ENCODE data around the gene C1QTNF8. TPM values are rescaled to one million over a fixed set of nuclear protein-coding genes. Genes with fewer than 3 reads are reported as not detected.

C1QTNF8 gene
- total RNA-seq, 1 experiment from 2014 or later = not detected

- H2BK12ac ChIP-seq (ENCODE audit: insufficient read length, low read depth, low read length) = no peak overlapping the region
- no peak overlapping the region for H3K4ac ChIP-seq (ENCODE audit: low read depth, low read length)
- no peak overlapping the region for H4K91ac ChIP-seq (ENCODE audit: insufficient read length, low read depth, low read length)
- no peak overlapping the region for H2AK5ac ChIP-seq (ENCODE audit: insufficient read length, low read length)
- WGBS (ENCODE audit: extremely low coverage, insufficient read length, low lambda C conversion rate) = no CpG with 5 or more reads among the region's 18 CpGs
- no peak overlapping the region for H3K56ac ChIP-seq (ENCODE audit: insufficient read length, low read depth, low read length)
- no peaks in the 10 kb centered on the region for H3K9me3 ChIP-seq (ENCODE audit: control insufficient read depth, low read depth, low read length)
- no peaks in the 10 kb centered on the region; the same call in 1 of the 2 replicates for H3K27me3 Mint-ChIP-seq (ENCODE audit: low read depth)
- H2AFZ ChIP-seq (ENCODE audit: low read length) = no peak overlapping the region
- H4K8ac ChIP-seq (replicated peaks; ENCODE audit: insufficient read length, low read depth, low read length) = no peak overlapping the region
- H3T11ph ChIP-seq (ENCODE audit: low read length) = no peak overlapping the region
- no peaks in the 10 kb centered on the region for H3K79me2 ChIP-seq (ENCODE audit: insufficient read depth, low read length)
- H2BK120ac ChIP-seq (ENCODE audit: low read depth, low read length, poor library complexity, severe bottlenecking) = no peak overlapping the region
- no peak overlapping the region for H3K4me3 Mint-ChIP-seq
- H3K4me1 ChIP-seq (ENCODE audit: insufficient read depth, low read length) = no peaks in the 10 kb centered on the region
- H3K4me2 ChIP-seq (ENCODE audit: insufficient read depth, insufficient read length, low read length) = no peak overlapping the region
- no peak overlapping the region for H3K27ac ChIP-seq (ENCODE audit: insufficient read length, low read depth, low read length)
- no peaks in the 10 kb centered on the region for H4K20me1 ChIP-seq (ENCODE audit: control insufficient read depth, insufficient read depth, insufficient read length)
- H3K4me1 Mint-ChIP-seq = peaks cover 0 to 8% of the 10 kb centered on the region in 2 experiments; a peak in 2 of 4 replicates
- H3K18ac ChIP-seq (ENCODE audit: insufficient read length, low read depth, low read length) = no peak overlapping the region
- no peak for DNase-seq
- H3K14ac ChIP-seq (ENCODE audit: insufficient read depth, low read length) = no peak overlapping the region
- TF ChIP-seq, protein P1, sequence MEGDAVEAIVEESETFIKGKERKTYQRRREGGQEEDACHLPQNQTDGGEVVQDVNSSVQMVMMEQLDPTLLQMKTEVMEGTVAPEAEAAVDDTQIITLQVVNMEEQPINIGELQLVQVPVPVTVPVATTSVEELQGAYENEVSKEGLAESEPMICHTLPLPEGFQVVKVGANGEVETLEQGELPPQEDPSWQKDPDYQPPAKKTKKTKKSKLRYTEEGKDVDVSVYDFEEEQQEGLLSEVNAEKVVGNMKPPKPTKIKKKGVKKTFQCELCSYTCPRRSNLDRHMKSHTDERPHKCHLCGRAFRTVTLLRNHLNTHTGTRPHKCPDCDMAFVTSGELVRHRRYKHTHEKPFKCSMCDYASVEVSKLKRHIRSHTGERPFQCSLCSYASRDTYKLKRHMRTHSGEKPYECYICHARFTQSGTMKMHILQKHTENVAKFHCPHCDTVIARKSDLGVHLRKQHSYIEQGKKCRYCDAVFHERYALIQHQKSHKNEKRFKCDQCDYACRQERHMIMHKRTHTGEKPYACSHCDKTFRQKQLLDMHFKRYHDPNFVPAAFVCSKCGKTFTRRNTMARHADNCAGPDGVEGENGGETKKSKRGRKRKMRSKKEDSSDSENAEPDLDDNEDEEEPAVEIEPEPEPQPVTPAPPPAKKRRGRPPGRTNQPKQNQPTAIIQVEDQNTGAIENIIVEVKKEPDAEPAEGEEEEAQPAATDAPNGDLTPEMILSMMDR (conservative IDR thresholded peaks at IDR 0.05) = no peak
- H3K27me3 ChIP-seq (ENCODE audit: insufficient read depth, low read length) = no peaks in the 10 kb centered on the region
- no peak overlapping the region for H3K9ac ChIP-seq (ENCODE audit: extremely low read depth, insufficient read length, low read length)
- no peak overlapping the region for H3K27ac Mint-ChIP-seq
- no peaks in the 10 kb centered on the region for H3K79me1 ChIP-seq (ENCODE audit: insufficient read depth, low read depth, low read length, poor library complexity, severe bottlenecking)
- H4K5ac ChIP-seq (ENCODE audit: insufficient read length, low read depth, low read length) = no peak overlapping the region
- peaks cover 2 to 6% of the 10 kb centered on the region in 2 experiments; a peak in 4 of 5 replicates for H3K9me3 Mint-ChIP-seq
- no peak overlapping the region for H2BK5ac ChIP-seq (ENCODE audit: insufficient read length, low read length)
- no peak overlapping the region for H3K23ac ChIP-seq (ENCODE audit: insufficient read length, low read depth, low read length)
- H3K23me2 ChIP-seq (ENCODE audit: insufficient read length, low read depth, low read length, poor library complexity, severe bottlenecking) = no peaks in the 10 kb centered on the region
- peaks cover 0 to 3% (median 1%) of the 10 kb centered on the region in 3 experiments; a peak in 3 of 7 replicates for H3K36me3 Mint-ChIP-seq (ENCODE audit: insufficient read depth in 1 of 3, low read depth in 3 of 3)
- H2BK15ac ChIP-seq (ENCODE audit: low read depth, low read length) = no peak overlapping the region
- no peak overlapping the region for H2BK20ac ChIP-seq (ENCODE audit: low read depth, low read length, poor library complexity, severe bottlenecking)
These were observed 1.1 kb upstream of the C1QTNF8 start for GRCh38 chr16:1097156-1097555.
